WTC11 (cell line): ENCODE data around the gene ADISSP. TPM values are rescaled to one million over a fixed set of nuclear protein-coding genes. Genes with fewer than 3 reads are reported as not detected.

Experiments used
- ATAC-seq: fragments of 200-7000 bp; cut with Tn5 transposase; 2 replicates; pipeline ENCODE4 v1.10.0; 2021; ENCODE audit warnings: mild to moderate bottlenecking, moderate library complexity
- CTCF ChIA-PET: fragments of 300-600 bp; sonication (Branson Sonifier 250); formaldehyde crosslinking; loops from one replicate; lab custom pipeline; 2021; ENCODE audit warnings: antibody characterized with exemption; lab: Charles Lee
- POLR2A ChIA-PET: fragments of 350-600 bp; sonication (Branson Sonifier 250); formaldehyde crosslinking; loops from one replicate; lab custom pipeline; 2021; ENCODE audit warnings: antibody characterized with exemption; lab: Charles Lee
- DNase-seq: peaks from one replicate; pipeline ENCODE4 v3.0.0; 2021; ENCODE audit warnings: low spot score
- H3K27ac Mint-ChIP-seq: 2 replicates; pipeline ENCODE4 v1.8.0; 2021; ENCODE audit warnings: mixed read lengths
- H3K27me3 Mint-ChIP-seq: 2 replicates; pipeline ENCODE4 v1.8.0; 2021; ENCODE audit warnings: low read depth, mild to moderate bottlenecking, moderate library complexity, mixed read lengths
- H3K36me3 Mint-ChIP-seq: 2 replicates; pipeline ENCODE4 v1.8.0; 2021; ENCODE audit warnings: mixed read lengths
- H3K4me1 Mint-ChIP-seq: 2 replicates; pipeline ENCODE4 v1.8.0; 2022; ENCODE audit warnings: mixed read lengths
- H3K4me3 Mint-ChIP-seq: 2 replicates; pipeline ENCODE4 v1.8.0; 2021; ENCODE audit warnings: mild to moderate bottlenecking, moderate library complexity, mixed read lengths
- H3K9me3 Mint-ChIP-seq: 2 replicates; pipeline ENCODE4 v1.8.0; 2021; ENCODE audit warnings: mixed read lengths
- CREB1 ChIP-seq: sonication (generic); formaldehyde crosslinking; IDR thresholded peaks from 2 replicates; pipeline ENCODE4 v1.8.0; 2023; ENCODE audit warnings: mild to moderate bottlenecking, missing genetic modification reagents
- CREM ChIP-seq: sonication (generic); formaldehyde crosslinking; IDR thresholded peaks from 2 replicates; pipeline ENCODE4 v1.8.1; 2022; ENCODE audit warnings: mild to moderate bottlenecking, missing genetic modification reagents, moderate library complexity
- EMX1 ChIP-seq: fragments of 250-450 bp; sonication (Bioruptor Pico); IDR thresholded peaks from 2 replicates; pipeline ENCODE4 v1.8.0; 2021; ENCODE audit warnings: mild to moderate bottlenecking
- MXD4 ChIP-seq: fragments of 250-450 bp; sonication (Bioruptor Pico); IDR thresholded peaks from 2 replicates; pipeline ENCODE4 v1.8.0; 2021; ENCODE audit warnings: mild to moderate bottlenecking, moderate library complexity, borderline replicate concordance
- NR2C2 ChIP-seq: sonication (generic); formaldehyde crosslinking; IDR thresholded peaks from 2 replicates; pipeline ENCODE4 v1.8.0; 2022; ENCODE audit warnings: mild to moderate bottlenecking, missing genetic modification reagents
- OVOL2 ChIP-seq: fragments of 250-450 bp; sonication (Bioruptor Pico); IDR thresholded peaks from 2 replicates; pipeline ENCODE4 v1.9.0; 2021; ENCODE audit warnings: mild to moderate bottlenecking, borderline replicate concordance
- ZNF138 ChIP-seq: sonication (generic); formaldehyde crosslinking; conservative IDR thresholded peaks from 2 replicates; pipeline ENCODE4 v1.8.1; 2022; ENCODE audit warnings: mild to moderate bottlenecking, moderate library complexity, missing genetic modification reagents
- ZNF219 ChIP-seq: sonication (generic); formaldehyde crosslinking; IDR thresholded peaks from 2 replicates; pipeline ENCODE4 v1.8.0; 2023; ENCODE audit warnings: missing genetic modification reagents, mild to moderate bottlenecking, borderline replicate concordance
- ZNF232 ChIP-seq: sonication (generic); formaldehyde crosslinking; IDR thresholded peaks from 2 replicates; pipeline ENCODE4 v1.8.0; 2022; ENCODE audit warnings: mild to moderate bottlenecking, missing genetic modification reagents
- ZNF317 ChIP-seq: sonication (generic); formaldehyde crosslinking; IDR thresholded peaks from 2 replicates; pipeline ENCODE4 v1.8.1; 2023; ENCODE audit warnings: low read depth, mild to moderate bottlenecking, moderate library complexity, missing genetic modification reagents, borderline replicate concordance
- ZNF396 ChIP-seq: fragments of 250-450 bp; sonication (Bioruptor Pico); IDR thresholded peaks from 2 replicates; pipeline ENCODE4 v1.8.0; 2021; ENCODE audit warnings: mild to moderate bottlenecking, moderate library complexity, borderline replicate concordance
- ZNF423 ChIP-seq: fragments of 250-450 bp; sonication (Bioruptor Pico); IDR thresholded peaks from 2 replicates; pipeline ENCODE4 v2.1.2; 2022; ENCODE audit warnings: mild to moderate bottlenecking, moderate library complexity
- total RNA-seq: library from RNA; stranded (reverse); gene quantifications from 3 replicates; pipeline ENCODE4 v1.2.3, GENCODE V29; 2021
- TF ChIP-seq, protein P1 (sequence below): sonication (generic); formaldehyde crosslinking; IDR thresholded peaks from 2 replicates; pipeline ENCODE4 v1.8.0; 2023; ENCODE audit warnings: mild to moderate bottlenecking, missing genetic modification reagents
- TF ChIP-seq, protein P2 (sequence below): sonication (generic); formaldehyde crosslinking; IDR thresholded peaks from 2 replicates; pipeline ENCODE4 v1.8.0; 2022; ENCODE audit warnings: missing genetic modification reagents
- TF ChIP-seq, protein P3 (sequence below): sonication (generic); formaldehyde crosslinking; IDR thresholded peaks from 2 replicates; pipeline ENCODE4 v1.8.1; 2022; ENCODE audit warnings: low read depth, mild to moderate bottlenecking, moderate library complexity, missing genetic modification reagents, borderline replicate concordance
- TF ChIP-seq, protein P4 (sequence below): sonication (generic); formaldehyde crosslinking; IDR thresholded peaks from 2 replicates; pipeline ENCODE4 v1.8.1; 2022; ENCODE audit warnings: mild to moderate bottlenecking, moderate library complexity, missing genetic modification reagents
- TF ChIP-seq, protein P5 (sequence below): fragments of 250-450 bp; sonication (Bioruptor Pico); IDR thresholded peaks from 2 replicates; pipeline ENCODE4 v2.1.2; 2022; ENCODE audit warnings: mild to moderate bottlenecking, moderate library complexity
- TF ChIP-seq, protein P6 (sequence below): sonication (generic); formaldehyde crosslinking; conservative IDR thresholded peaks from 2 replicates; pipeline ENCODE4 v1.8.1; 2022; ENCODE audit warnings: mild to moderate bottlenecking, missing genetic modification reagents
- TF ChIP-seq, protein P7 (sequence below): sonication (generic); formaldehyde crosslinking; IDR thresholded peaks from 2 replicates; pipeline ENCODE4 v1.8.1; 2022; ENCODE audit warnings: missing genetic modification reagents, borderline replicate concordance

The ADISSP gene
- total RNA-seq, 1 experiment from 2014 or later = 129 TPM

DNA sequence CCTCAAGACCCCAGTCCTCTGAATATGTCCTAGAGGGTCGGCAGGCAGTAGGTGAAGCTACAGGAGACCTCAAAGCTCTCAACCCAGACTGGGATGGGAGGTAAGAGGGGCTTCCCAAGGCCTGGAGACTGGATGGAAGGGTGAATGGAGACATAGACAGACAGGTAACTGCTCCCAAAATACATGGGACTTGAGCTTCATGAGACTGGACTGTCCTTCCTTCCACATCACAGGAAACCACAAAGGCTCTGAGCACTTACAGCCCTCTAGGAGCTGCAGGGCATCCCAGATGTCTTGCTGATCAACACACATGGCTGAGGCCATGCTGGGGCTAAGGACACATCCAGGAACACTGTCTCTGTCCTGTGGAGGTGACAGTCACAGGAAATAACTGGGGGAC lies 23.5 kb downstream of the ADISSP start (continued):
- TF ChIP-seq, protein P1, sequence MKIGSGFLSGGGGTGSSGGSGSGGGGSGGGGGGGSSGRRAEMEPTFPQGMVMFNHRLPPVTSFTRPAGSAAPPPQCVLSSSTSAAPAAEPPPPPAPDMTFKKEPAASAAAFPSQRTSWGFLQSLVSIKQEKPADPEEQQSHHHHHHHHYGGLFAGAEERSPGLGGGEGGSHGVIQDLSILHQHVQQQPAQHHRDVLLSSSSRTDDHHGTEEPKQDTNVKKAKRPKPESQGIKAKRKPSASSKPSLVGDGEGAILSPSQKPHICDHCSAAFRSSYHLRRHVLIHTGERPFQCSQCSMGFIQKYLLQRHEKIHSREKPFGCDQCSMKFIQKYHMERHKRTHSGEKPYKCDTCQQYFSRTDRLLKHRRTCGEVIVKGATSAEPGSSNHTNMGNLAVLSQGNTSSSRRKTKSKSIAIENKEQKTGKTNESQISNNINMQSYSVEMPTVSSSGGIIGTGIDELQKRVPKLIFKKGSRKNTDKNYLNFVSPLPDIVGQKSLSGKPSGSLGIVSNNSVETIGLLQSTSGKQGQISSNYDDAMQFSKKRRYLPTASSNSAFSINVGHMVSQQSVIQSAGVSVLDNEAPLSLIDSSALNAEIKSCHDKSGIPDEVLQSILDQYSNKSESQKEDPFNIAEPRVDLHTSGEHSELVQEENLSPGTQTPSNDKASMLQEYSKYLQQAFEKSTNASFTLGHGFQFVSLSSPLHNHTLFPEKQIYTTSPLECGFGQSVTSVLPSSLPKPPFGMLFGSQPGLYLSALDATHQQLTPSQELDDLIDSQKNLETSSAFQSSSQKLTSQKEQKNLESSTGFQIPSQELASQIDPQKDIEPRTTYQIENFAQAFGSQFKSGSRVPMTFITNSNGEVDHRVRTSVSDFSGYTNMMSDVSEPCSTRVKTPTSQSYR (CRISPR knock-in tag) = no peak
- no peak for TF ChIP-seq OVOL2 (CRISPR knock-in tag)
- TF ChIP-seq ZNF219 (CRISPR knock-in tag) = no peak
- TF ChIP-seq ZNF232 (CRISPR knock-in tag) = no peak
- no peak for TF ChIP-seq ZNF138 (CRISPR knock-in tag)
- TF ChIP-seq ZNF423 = no peak
- TF ChIP-seq MXD4 (CRISPR knock-in tag) = no peak
- no peak for TF ChIP-seq ZNF317 (CRISPR knock-in tag)
- TF ChIP-seq, protein P2, sequence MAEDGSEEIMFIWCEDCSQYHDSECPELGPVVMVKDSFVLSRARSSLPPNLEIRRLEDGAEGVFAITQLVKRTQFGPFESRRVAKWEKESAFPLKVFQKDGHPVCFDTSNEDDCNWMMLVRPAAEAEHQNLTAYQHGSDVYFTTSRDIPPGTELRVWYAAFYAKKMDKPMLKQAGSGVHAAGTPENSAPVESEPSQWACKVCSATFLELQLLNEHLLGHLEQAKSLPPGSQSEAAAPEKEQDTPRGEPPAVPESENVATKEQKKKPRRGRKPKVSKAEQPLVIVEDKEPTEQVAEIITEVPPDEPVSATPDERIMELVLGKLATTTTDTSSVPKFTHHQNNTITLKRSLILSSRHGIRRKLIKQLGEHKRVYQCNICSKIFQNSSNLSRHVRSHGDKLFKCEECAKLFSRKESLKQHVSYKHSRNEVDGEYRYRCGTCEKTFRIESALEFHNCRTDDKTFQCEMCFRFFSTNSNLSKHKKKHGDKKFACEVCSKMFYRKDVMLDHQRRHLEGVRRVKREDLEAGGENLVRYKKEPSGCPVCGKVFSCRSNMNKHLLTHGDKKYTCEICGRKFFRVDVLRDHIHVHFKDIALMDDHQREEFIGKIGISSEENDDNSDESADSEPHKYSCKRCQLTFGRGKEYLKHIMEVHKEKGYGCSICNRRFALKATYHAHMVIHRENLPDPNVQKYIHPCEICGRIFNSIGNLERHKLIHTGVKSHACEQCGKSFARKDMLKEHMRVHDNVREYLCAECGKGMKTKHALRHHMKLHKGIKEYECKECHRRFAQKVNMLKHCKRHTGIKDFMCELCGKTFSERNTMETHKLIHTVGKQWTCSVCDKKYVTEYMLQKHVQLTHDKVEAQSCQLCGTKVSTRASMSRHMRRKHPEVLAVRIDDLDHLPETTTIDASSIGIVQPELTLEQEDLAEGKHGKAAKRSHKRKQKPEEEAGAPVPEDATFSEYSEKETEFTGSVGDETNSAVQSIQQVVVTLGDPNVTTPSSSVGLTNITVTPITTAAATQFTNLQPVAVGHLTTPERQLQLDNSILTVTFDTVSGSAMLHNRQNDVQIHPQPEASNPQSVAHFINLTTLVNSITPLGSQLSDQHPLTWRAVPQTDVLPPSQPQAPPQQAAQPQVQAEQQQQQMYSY (CRISPR knock-in tag) = no peak

DNA sequence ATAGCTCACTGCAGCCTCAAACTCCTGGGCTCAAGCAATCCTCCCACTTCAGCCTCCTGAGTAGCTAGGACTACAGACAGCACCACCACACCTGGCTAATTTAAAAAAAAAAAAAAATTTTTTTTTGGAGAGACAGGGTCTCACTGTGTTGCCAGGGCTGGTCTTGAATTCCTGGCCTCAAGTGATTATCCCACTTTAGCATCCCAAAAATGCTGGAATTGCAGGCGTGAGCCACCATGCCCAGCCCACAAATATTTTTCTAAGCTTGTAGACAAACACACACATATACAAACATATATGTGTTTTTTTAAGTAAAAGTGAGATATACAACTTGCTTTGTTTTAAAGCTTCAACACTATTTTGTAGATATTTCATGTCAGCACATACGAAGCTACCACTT lies 24.3 kb downstream of the ADISSP start:
- ATAC-seq = no peak
- Mint-ChIP-seq H3K36me3 (no peaks in the 10 kb centered on the region), H3K27ac (no peak overlapping the region), H3K9me3 (no peaks in the 10 kb centered on the region), H3K4me1 (peaks cover 33% of the 10 kb centered on the region), H3K27me3 (peaks cover 31% of the 10 kb centered on the region), H3K4me3 (no peak overlapping the region)
- ChIA-PET CTCF (interaction anchor here (0.8 to 2.8 kb wide), 5 partner anchors 10 to 66 kb away, joined by 3 to 28 read pairs (median 7); partner anchors contain the start of gene ADISSP), POLR2A (no interaction called here)
- DNase-seq = no peak
- TF ChIP-seq, protein P2 (CRISPR knock-in tag) = no peak
- TF ChIP-seq NR2C2 (CRISPR knock-in tag) (no peak), EMX1 (no peak), ZNF396 (CRISPR knock-in tag) (no peak), CREB1 (CRISPR knock-in tag) (no peak), CREM (CRISPR knock-in tag) (no peak)
- TF ChIP-seq, protein P3, sequence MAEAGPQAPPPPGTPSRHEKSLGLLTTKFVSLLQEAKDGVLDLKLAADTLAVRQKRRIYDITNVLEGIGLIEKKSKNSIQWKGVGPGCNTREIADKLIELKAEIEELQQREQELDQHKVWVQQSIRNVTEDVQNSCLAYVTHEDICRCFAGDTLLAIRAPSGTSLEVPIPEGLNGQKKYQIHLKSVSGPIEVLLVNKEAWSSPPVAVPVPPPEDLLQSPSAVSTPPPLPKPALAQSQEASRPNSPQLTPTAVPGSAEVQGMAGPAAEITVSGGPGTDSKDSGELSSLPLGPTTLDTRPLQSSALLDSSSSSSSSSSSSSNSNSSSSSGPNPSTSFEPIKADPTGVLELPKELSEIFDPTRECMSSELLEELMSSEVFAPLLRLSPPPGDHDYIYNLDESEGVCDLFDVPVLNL (CRISPR knock-in tag) = no peak
- TF ChIP-seq, protein P4, sequence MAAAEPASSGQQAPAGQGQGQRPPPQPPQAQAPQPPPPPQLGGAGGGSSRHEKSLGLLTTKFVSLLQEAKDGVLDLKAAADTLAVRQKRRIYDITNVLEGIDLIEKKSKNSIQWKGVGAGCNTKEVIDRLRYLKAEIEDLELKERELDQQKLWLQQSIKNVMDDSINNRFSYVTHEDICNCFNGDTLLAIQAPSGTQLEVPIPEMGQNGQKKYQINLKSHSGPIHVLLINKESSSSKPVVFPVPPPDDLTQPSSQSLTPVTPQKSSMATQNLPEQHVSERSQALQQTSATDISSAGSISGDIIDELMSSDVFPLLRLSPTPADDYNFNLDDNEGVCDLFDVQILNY = no peak
- TF ChIP-seq, protein P5, sequence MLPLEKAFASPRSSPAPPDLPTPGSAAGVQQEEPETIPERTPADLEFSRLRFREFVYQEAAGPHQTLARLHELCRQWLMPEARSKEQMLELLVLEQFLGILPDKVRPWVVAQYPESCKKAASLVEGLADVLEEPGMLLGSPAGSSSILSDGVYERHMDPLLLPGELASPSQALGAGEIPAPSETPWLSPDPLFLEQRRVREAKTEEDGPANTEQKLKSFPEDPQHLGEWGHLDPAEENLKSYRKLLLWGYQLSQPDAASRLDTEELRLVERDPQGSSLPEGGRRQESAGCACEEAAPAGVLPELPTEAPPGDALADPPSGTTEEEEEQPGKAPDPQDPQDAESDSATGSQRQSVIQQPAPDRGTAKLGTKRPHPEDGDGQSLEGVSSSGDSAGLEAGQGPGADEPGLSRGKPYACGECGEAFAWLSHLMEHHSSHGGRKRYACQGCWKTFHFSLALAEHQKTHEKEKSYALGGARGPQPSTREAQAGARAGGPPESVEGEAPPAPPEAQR (CRISPR knock-in tag) = no peak
- TF ChIP-seq, protein P6, sequence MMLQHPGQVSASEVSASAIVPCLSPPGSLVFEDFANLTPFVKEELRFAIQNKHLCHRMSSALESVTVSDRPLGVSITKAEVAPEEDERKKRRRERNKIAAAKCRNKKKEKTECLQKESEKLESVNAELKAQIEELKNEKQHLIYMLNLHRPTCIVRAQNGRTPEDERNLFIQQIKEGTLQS (CRISPR knock-in tag) = no peak
- TF ChIP-seq, protein P7, sequence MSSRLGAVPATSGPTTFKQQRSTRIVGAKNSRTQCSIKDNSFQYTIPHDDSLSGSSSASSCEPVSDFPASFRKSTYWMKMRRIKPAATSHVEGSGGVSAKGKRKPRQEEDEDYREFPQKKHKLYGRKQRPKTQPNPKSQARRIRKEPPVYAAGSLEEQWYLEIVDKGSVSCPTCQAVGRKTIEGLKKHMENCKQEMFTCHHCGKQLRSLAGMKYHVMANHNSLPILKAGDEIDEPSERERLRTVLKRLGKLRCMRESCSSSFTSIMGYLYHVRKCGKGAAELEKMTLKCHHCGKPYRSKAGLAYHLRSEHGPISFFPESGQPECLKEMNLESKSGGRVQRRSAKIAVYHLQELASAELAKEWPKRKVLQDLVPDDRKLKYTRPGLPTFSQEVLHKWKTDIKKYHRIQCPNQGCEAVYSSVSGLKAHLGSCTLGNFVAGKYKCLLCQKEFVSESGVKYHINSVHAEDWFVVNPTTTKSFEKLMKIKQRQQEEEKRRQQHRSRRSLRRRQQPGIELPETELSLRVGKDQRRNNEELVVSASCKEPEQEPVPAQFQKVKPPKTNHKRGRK = no peak
